NB4 (cell line): ENCODE data around the gene ESPL1.
A peak's percentile ranks its signal among the peaks of the same experiment; 100 is the strongest.

ENCODE experiments used
- DNase-seq: peaks from one replicate; pipeline ENCODE4 v3.0.0; 2010; ENCODE audit warnings: low read depth
- H3K4me3 ChIP-seq: one replicate; pipeline ENCODE4 v1.5.1; 2011; ENCODE audit warnings: mild to moderate bottlenecking, low read depth, low read length, moderate library complexity
- CTCF ChIP-seq: IDR thresholded peaks from one replicate; pipeline ENCODE4 v1.5.1; 2012; ENCODE audit warnings: low read depth, low read length
- MAX ChIP-seq: IDR thresholded peaks from 2 replicates; pipeline ENCODE4 v1.6.1; 2011; ENCODE audit warnings: low read depth, low read length
- MYC ChIP-seq: IDR thresholded peaks from 2 replicates; pipeline ENCODE4 v1.6.1; 2011; ENCODE audit warnings: low read depth, low read length
- POLR2A ChIP-seq: IDR thresholded peaks from 2 replicates; pipeline ENCODE4 v1.6.1; 2011; ENCODE audit warnings: mild to moderate bottlenecking; ENCODE audit not compliant: insufficient read length; ENCODE audit errors: extremely low read depth

Gene ESPL1

GRCh38 chr12:53259891-53260290, 8.2 kb upstream of the ESPL1 start:
- H3K4me3 ChIP-seq: no peak overlapping the region
- TF ChIP-seq POLR2A (no peak), CTCF (no peak), MAX (no peak), MYC (no peak)
- DNase-seq: no peak

- H3K4me3 ChIP-seq: no peak overlapping the region
- TF ChIP-seq MYC (no peak), CTCF (no peak), MAX (no peak), POLR2A (no peak)
- DNase-seq: no peak
Observed at GRCh38 chr12:53265783-53266182, 2.3 kb upstream of the ESPL1 start.

- TF ChIP-seq MAX (no peak), MYC (no peak), CTCF (no peak), POLR2A (no peak)
- H3K4me3 ChIP-seq: peak overlapping the region; percentile 75
- DNase-seq: peak; percentile 50
Observed at GRCh38 chr12:53267306-53267998, 647 bp upstream of the ESPL1 start.

GRCh38 chr12:53268630-53269562, 797 bp downstream of the ESPL1 start:
- TF ChIP-seq MAX (no peak), CTCF (no peak), MYC (no peak), POLR2A (no peak)
- no peak for DNase-seq
- peak overlapping the region; percentile 75 for H3K4me3 ChIP-seq

GRCh38 chr12:53274445-53274844, 6.3 kb downstream of the ESPL1 start:
- no peak for TF ChIP-seq CTCF
- no peak for TF ChIP-seq MYC
- no peak for TF ChIP-seq MAX
- no peak for TF ChIP-seq POLR2A
- no peak overlapping the region for H3K4me3 ChIP-seq
- no peak for DNase-seq
